GM21529 (cell line): Measurements from ENCODE around the gene POT1.

Experiments
- ATAC-seq: cut with Tn5 transposase; IDR thresholded peaks from one replicate; pipeline ENCODE4 v1.9.1; 2021; ENCODE audit not compliant: unreplicated experiment

Gene POT1

DNA sequence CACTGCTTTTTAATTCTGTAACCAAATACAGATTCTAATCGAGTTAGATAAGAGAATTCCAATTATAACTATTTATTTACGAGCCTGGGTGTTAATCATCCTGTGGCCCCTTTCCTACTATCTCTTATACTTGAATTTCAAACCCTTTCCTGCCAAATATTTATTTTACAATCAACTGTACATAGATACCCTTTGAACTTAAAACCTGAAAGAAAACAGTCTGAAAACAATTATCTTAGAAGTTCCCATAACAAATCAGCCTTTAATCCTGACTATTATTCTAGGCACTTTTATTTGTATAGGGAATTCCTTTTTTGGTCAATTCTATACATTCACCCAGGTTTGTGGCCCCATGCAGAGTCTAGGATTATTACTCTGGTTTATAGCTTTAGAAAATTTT, 153.5 kb downstream of the POT1 start:
- ATAC-seq = no peak

DNA sequence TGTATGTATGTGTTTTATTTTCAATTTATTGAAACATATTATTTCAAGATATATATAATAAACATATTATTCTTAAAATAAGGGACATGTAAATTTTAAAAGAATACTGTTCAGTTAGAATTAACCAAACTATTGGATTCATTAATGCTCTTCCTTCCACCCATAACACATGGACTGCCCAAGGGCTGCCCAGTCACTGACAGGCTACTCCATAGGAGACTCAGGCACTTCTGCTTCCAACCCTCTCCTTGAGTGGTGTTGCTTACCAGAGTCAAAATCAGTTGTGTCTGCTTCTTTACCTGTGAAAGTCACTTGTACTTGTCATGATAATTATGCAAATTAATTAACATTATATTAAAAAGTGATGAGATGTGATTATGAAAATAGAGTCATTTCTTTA, 154.2 kb downstream of the POT1 start:
- ATAC-seq = no peak

GRCh38 chr7:124773938-124774337, 155.7 kb downstream of the POT1 start:
- ATAC-seq = no peak

- ATAC-seq = no peak
Observed at GRCh38 chr7:124773339-124773738, 156.3 kb downstream of the POT1 start.
